ENCODE measurements around the gene GLB1L. TPM values are rescaled to one million over a fixed set of nuclear protein-coding genes. Genes with fewer than 3 reads are reported as not detected.

The GLB1L gene
- polyA plus RNA-seq, 3 donors = 17.4 to 28.5 (median 27.1) TPM

DNA sequence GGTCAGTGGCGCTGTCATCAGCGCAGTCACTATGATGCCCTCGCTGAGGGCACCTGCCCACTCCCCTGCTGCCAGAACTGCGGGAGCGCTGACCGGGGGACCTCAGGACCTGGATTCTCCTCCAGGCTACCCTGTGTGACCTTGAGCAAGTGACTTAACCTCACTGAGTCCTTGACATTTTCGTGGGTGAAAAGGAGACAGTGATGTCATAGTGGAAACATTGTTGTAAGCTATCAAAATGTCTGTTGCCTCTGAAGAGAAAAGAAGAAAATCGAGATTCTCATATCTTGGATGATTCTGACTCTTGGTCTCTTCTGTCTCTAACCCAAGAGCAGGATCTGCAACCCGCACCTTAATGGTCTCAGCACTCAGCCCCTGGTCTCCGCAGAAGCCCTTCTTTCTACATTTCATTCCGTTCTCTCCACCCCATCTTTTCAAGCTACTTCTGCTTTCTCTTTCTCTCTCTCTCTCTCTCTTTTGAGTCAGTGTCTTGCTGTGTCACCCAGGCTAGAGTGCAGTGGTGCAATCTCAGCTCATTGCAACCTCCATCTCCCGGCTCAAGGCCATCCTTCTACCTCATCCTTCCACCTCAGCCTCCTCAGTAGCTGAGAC is 9.5 kb upstream of the GLB1L start:
- DNase-seq = no peak

DNA sequence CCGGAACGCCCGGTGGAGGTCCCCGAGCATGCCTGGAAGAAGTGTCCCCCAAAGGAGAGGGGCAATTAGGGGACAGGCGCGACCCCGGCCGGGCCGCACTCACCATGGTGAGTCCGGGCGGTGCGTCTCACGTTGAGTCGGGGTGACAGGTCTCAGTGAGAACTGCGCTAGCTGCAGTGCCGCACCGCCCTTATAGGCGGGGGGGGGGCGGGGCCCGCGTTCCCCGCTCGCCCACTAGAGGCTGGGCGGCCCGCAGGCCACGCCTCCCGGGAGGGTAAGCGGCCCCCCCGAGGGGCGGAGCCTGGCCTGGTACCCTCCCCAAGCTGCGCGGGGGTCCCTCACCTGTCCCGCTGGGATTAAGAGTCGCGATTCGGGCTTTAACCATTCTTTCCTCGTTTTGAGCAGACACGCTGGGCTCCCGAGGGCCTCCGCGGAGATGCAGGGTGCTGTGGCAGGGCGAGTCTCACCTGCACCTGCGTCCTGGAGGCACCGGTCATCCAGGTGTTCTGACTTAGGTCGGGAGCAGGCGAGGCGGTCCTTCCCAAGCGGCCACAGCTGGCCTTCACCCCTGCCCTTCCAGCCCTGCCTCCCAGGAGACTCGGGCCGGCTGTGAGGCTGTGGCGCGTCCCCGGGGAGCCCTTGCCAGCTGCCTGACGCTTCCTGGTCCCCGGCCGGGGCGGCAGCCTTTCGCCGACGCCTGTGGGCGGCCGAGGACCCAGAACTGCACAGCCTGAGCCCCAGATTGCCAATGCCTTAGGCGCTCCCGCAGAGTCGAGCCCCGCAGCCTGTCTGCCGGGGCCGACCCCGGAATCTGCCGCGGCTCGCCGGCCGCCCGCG is 8.7 kb upstream of the GLB1L start, which contains the start of gene TUBA4A:
TSS of gene TUBA4A (minus strand) at position 166 of the 837 bp plus-strand sequence. CDS start at position 106, 60 bp downstream.
- no peak for DNase-seq

DNA sequence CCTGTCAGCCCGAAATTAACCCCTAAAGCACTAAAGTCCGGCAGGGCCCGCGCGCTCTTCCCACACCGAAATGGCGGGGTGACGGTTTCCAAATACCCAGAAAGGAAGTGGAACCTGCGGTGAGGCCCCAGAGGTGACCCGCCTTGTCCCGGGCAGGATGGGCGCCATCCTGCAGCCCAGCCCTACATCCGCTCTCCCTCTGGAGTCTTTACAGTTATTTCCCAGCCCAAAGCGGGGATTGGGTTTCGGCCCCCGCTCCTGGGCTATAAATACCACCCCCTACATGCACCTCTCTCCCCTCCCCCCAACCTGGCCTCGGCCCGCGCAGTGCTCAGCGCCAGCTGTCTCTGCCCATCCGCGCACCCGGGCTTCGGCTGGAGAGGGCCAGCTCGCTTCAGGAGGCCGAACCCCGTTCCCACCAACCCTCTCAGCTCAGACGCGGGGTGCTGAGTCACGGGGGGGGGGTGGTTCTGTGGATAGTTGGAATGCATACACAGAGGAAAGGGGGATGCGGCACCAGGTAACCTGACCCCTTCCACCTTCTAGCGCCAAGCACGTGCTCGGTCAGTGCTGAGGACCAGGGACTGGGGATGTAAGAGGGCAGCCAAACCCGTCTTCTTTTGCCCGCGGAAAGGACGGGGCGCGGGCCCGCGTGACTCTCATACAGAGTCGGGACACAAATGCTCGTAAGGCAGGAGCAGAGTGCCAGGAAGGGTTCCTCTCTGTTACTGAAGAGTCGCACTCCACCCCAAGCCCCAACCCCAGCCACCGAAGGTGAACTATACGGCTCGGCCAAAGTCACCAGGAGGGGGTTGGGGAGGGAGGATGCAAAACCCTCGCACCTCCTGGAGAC is 7.9 kb upstream of the GLB1L start, which contains the start of gene TUBA4B:
TSS of gene TUBA4B (plus strand) at position 344 of the 853 bp plus-strand sequence. CDS start at position 509, 165 bp downstream.
- DNase-seq = no peak

DNA sequence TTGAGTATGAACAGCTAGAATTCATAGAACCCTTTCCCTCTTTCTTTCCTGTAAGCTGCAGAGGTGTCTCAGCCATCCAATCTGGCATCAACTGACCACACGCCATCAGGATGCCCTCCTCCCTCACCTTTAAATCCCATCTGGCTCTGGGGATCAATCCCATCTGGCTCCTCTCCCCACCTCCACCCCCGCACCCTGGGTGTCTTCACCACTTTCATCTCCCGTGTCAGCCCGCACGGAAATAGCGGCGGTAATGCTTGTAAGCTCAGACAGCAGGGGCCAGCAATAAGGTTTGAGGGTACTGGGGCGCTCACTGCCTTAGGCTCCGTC is 7.3 kb upstream of the GLB1L start:
- DNase-seq = no peak

DNA sequence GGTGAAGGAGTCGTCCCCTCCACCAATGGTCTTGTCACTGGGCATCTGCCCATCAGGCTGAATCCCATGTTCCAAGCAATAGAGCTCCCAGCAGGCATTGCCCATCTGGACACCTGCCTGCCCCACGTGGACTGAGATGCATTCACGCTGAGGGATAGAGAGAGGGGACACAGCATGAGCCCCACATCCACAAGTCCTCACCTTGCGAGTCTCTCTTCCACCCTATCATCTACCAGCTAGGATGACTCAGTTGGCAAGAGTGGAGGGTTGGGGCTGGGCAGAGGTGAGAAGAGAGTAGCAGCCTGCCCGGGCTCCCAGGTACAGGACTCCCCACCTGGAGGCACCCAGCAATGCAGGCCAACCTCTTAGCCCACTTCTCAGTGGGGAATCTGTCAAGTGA is 6.8 kb upstream of the GLB1L start:
- no peak for DNase-seq

DNA sequence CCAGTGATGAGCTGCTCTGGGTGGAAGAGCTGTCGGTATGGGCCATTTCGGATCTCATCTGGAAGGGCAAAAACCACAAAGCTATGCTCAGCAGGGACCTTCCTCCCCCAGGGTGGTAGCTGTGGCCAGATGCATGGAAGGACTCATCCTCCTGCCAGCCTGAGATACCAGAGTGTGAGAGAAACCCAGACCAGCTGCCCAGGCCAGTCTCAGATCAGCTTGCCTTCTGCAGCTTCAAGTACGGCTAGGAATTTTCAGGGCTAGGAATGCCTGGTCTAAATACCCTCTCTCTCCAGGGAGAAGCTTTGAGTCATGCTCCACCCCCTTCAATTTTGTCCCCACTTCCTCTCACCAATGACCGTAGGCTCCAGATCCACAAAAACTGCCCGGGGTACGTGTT is 6.4 kb upstream of the GLB1L start:
- DNase-seq = no peak

DNA sequence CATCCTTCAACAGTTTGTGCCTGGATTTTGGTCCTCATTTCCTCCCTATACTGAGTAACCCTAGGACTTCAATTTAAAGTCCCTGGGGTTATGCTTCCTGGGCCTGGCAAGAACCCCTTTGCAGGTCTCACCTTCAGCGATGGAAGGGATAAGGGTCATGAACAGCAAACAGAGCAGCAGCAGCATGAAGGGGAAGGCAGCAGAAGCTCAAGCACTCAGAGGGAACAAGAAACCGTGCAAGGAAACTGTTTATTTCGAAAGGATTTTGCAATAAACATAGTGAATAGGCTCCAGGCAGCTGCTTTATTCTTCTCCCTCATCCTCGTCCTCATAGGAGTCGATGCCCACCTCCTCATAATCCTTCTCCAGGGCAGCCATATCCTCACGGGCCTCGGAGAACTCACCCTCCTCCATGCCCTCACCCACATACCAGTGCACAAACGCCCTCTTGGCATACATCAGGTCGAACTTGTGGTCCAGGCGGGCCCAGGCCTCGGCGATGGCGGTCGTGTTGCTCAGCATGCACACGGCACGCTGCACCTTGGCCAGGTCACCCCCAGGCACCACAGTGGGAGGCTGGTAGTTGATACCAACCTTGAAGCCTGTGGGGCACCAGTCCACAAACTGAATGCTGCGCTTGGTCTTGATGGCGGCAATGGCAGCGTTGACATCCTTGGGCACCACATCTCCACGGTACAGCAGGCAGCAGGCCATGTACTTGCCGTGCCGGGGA is 5.0 kb upstream of the GLB1L start:
- DNase-seq = no peak

DNA sequence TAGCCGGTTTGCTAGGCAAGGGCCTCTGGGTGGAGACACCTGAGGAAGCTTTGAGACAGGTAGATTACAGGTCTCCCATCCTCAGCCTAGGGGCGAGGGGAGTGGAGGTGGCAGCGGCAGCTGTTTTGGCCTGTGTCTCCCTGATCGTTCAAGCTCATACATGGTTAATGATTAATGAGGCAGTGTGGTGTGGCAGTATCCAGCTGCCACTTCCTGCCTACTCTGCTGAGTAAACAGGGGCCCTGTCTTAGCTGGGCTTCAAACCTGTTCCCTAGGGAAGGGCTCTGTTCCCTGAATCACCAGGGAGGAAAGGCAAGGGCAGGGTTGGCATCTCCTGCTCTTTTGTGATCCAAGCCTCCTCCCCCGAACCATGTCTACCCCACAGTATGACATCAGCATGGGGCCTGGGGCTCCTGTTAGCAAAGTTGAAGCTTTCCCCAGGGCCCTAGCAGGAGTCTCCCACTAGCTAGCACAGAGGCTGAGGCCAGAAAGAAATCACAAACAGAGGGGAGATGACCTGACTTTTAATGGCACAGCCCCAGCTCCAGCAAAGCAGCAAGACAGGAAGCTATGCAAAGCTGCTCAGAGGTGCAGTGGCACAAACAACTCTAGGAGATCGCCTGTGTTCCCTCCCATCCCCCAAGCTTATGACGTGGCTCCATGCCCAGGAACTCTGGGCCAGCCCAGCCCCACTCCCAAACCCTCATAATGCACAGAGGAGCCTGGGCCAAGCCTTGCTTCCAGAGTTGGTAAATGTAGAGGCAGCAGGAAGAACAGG is 4.1 kb upstream of the GLB1L start:
- DNase-seq = peak; percentile 69

DNA sequence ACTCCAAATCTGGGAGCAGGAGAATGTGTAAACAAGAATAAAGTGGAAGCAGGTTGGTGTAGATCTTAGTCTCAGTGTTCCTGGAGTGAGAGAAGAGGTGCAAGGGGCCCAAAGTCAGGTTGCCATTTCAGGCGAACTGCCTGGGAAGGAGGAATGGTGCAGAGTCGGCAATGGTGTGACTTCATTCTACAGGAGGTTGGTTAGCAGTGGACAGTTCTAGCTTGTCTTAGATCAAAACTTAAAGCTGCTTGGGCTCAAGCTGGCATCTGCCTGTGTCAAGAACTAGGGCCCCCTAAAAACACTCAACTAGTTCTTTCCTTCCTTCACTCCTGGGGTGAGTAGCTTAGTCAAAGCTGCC is 3.6 kb upstream of the GLB1L start:
- no peak for DNase-seq

DNA sequence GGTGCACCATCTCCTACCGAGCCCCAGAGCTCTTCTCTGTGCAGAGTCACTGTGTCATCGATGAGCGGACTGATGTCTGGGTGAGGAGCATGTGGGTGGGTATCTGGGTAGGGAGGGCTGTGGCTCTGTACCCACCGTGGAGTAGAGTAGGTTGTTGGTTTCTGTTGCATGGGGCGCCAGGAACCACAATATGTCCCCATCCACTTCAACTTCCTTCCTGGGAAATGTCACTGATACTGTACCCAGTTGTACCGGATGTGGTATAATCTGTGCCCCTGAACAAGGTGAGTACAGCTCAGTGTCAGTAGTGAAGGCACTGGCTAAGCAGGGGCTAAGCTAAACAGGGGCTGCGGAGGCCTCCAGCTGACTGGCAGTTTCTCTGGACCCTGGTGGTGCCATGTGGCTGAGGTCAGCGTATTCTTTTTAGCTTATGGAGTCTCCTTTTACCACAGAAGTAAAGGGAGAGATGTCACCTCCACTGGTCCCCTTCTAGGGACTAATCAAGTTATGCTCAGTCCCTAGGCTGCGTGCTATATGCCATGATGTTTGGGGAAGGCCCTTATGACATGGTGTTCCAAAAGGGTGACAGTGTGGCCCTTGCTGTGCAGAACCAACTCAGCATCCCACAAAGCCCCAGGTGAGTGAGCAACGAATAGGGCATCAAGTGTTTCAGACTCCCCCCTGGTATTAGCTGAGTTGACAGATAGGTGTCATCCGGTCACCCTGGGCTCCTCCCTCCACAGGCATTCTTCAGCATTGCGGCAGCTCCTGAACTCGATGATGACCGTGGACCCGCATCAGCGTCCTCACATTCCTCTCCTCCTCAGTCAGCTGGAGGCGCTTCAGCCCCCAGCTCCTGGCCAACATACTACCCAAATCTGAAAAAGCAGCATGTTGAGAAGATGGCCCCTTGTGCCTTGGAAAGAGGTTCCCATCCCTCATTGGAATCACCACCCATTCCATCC is 2.7 kb upstream of the GLB1L start:
- DNase-seq = no peak

DNA sequence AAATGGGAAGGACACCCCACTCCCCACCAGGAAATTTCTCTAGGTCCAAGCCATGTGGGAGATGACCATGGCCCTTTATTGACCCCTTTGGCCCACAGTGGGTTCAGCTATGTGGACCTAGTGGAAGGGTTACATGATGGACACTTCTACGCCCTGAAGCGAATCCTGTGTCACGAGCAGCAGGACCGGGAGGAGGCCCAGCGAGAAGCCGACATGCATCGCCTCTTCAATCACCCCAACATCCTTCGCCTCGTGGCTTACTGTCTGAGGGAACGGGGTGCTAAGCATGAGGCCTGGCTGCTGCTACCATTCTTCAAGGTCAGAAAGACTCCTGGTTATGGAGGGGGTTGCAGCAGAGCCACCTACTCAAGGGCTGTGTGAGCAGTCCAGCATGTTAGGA is 1.3 kb upstream of the GLB1L start:
- DNase-seq = no peak

DNA sequence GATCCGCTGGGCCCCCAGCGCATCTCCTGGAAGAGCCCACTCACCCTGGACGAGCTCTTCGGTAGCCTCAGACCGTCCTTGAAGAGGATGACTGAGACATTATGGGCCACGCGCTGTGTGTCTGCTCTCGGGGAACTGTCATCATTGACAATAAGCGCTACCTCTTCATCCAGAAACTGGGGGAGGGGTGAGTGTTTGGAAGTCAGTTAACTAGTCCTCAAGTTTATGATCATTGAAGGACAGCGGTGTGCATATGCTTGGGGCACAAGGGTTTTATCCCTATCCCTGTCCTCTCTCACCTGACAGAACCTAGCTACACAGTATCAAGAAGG is 621 bp upstream of the GLB1L start:
- DNase-seq = no peak

DNA sequence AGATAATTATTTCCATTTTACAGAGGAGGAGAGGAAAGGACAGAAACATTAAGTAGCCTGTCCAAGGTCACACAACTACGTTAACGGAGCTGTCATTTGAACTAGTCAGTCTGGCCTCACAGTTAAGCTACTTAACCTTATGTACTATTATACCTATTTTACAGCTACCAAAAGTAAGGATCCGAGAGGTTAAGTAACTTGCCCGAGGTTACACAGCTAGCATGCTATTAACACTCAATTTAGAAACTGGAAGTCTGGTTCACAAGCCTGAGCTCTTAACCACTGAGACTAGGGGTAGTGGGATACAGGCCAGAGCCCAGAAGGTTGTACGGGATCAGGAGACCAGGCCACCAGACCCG is 476 bp downstream of the GLB1L start:
- DNase-seq = no peak

DNA sequence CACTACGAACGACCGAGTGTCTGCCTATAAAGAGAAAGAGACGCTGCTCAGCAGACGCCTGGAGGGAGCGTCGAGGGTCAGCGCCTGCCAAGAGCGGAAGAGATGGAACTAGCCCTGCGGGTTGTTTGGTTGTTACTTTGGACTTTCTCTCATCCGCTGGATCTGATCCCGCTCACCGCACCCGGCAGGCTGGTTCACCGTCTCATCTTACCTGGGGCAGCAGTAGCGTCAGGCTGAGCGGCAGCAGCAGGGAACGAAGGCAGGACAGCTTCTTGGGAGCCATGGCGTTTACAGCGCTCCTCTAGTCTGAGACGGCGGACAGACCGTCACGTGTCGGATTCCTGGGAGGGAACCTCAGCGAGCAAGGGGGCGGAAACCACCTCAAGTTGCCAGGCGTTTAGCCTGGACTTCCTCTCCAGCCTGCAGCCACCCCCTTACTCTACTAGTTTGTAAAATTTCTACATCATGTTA is 1.9 kb downstream of the GLB1L start:
- DNase-seq = no peak

DNA sequence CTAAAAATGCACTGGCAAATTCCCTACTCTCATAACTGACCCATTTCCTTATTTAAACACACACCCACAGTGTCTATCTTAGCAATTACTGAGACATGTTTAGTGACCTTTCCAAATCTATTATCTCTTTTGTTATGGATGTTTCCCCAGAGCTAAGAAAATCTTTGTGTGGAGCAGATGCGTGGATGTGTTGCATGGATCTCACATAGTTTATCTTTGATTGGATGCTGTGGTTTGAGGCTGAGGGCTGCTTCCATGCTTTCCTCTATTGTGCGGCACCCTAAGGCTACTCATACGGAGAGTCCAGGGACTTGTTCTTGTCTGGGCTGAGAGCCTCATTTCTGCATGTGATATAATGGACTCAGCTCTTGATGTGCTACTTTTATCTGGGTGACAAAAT is 10.9 kb downstream of the GLB1L start:
- no peak for DNase-seq

DNA sequence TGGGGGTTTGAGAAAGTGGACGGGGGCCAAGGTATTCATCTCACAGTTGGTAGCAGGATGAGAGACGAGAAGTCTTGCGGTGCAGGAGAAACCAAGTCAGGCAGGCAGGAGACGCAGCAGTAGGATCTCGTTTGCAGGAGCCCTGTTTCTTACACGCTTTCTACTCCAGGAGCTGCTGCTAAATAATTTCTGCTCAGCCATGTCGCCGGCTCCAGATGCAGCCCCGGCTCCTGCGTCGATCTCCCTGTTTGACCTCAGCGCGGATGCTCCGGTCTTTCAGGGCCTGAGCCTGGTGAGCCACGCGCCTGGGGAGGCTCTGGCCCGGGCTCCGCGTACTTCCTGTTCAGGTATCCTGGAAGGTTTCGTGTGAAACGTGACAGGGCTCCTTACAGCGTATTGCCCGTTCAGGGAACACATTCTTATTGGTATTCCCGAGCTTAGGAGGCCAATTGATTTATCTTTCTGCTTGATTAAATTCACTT is 15.1 kb downstream of the GLB1L start:
- DNase-seq = no peak

DNA sequence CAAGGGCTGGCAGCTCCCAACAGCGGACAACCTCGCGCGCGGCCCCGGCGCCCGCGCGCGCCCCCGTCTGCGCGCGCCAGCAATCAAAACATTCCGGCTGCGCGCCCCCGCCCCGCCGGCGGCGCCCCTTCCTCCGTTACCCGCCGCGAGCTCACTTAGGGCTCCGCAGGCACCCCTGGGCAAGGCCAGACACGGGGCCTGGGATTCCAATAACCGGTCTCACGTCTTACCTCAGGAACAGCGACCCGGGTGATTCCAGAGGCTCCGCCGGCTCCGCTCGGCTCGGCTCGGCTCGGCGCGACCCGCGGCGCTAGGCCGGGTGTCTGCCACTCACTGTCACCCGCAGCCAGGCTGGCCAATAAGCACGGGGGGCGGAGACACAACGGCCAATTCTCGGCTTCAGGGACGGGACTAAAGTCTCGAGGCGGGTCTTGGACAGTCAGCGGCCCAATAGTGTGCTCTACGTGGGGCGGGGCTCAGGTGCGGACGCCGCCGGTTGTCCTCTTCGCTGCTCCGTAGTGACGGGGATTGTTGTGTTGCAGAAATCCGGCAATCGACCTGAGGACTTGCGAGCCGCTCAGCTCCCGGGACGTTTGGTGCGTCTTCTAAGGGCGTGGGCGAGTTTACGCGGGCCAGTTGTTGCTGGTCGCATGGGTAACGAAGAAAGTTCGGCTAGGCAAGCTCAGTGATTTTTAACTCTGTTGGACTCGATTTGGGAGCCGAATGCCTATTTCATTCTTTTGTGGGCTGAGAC is 15.8 kb downstream of the GLB1L start, which contains the start of the genes ANKZF1 and ATG9A:
TSS of gene ANKZF1 (plus strand) at position 502 of the 754 bp plus-strand sequence. CDS start 452 bp downstream, outside the sequence.
TSS of gene ATG9A (minus strand) at position 332 of the 754 bp plus-strand sequence. CDS start 1,612 bp downstream, outside the sequence.
- peak; percentile 99 for DNase-seq

DNA sequence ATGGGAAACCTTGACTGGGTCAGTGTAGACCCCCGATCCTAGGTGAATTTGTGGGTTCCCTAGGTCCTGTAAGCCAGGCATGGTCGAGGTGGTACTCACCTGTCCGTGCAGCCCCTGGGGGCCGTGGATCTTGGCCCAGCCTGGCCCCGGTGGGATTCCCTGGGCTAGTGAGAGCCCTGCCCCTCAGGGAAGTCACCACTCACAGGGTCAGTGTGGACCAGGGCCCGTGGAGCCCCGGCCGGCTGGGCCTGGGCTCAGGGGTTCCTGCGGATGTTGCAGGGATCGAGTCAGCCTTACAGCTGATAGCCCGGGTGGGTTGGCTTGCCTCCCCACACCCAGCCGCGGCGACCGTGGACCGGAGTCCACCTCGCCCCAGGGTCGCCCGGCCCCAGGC is 16.3 kb downstream of the GLB1L start:
- no peak for DNase-seq

All from renal pelvis (tissue), 4 donors.